CD8-positive, alpha-beta memory T cell (primary cell): Measurements from ENCODE around the gene FOXRED2. TPM values are rescaled to one million over a fixed set of nuclear protein-coding genes. Genes with fewer than 3 reads are reported as not detected.
"Not testable (repeated sequence)": the region's sequence is repeated elsewhere in the genome, so short reads cannot be mapped to it uniquely, and the experiment has no call there.

Experiments used
- CTCF ChIA-PET: fragments of 350-600 bp; sonication (Branson Sonifier 250); formaldehyde crosslinking; loops from one replicate; lab custom pipeline; 2021; ENCODE audit warnings: antibody characterized with exemption; lab: Charles Lee
- POLR2A ChIA-PET: fragments of 350-600 bp; sonication (Branson Sonifier 250); formaldehyde crosslinking; loops from one replicate; lab custom pipeline; 2021; ENCODE audit warnings: antibody characterized with exemption; lab: Charles Lee
- DNase-seq, 5 donors: peaks; one replicate each; pipeline versions ENCODE4 v3.0.0 to v3.0.0-alpha.2; 2020 to 2022; ENCODE audit warnings: mixed read lengths in 1 of 5
- H3K27ac ChIP-seq: one replicate; pipeline ENCODE4 v1.7.0; 2013; ENCODE audit warnings: low read depth, mild to moderate bottlenecking, low read length, moderate library complexity
- H3K27me3 ChIP-seq: 2 replicates; pipeline ENCODE4 v1.7.0; 2013; ENCODE audit warnings: low read length, mild to moderate bottlenecking; ENCODE audit not compliant: insufficient read depth, poor library complexity, severe bottlenecking
- H3K36me3 ChIP-seq: 2 replicates; pipeline ENCODE4 v1.7.0; 2013; ENCODE audit warnings: mild to moderate bottlenecking, low read length, moderate library complexity; ENCODE audit not compliant: insufficient read depth
- H3K4me1 ChIP-seq: 2 replicates; pipeline ENCODE4 v1.7.0; 2013; ENCODE audit warnings: mild to moderate bottlenecking, low read length, moderate library complexity; ENCODE audit not compliant: insufficient read depth
- H3K4me3 ChIP-seq: 2 replicates; pipeline ENCODE4 v1.7.0; 2013; ENCODE audit warnings: mild to moderate bottlenecking, low read length
- H3K9me3 ChIP-seq: 2 replicates; pipeline ENCODE4 v1.7.0; 2013; ENCODE audit warnings: mild to moderate bottlenecking, low read length
- H3K27ac Mint-ChIP-seq, 8 donors: one replicate each; pipeline ENCODE4 v1.8.0; 2020 to 2021; ENCODE audit warnings: mixed read lengths in 8 of 8, mild to moderate bottlenecking in 6 of 8, inconsistent platforms in 3 of 8, moderate library complexity in 3 of 8
- H3K27me3 Mint-ChIP-seq, 2 donors: one replicate each; pipeline ENCODE4 v1.8.0; 2020 to 2021; ENCODE audit warnings: mixed read lengths in 2 of 2, mild to moderate bottlenecking in 1 of 2, moderate library complexity in 1 of 2
- H3K36me3 Mint-ChIP-seq, 3 donors: one replicate each; pipeline ENCODE4 v1.8.0; 2020 to 2021; ENCODE audit warnings: mixed read lengths in 3 of 3, inconsistent platforms in 1 of 3, mild to moderate bottlenecking in 1 of 3
- H3K4me1 Mint-ChIP-seq, 3 donors: one replicate each; pipeline ENCODE4 v1.8.0; 2020 to 2021; ENCODE audit warnings: mixed read lengths in 3 of 3, inconsistent platforms in 1 of 3, mild to moderate bottlenecking in 1 of 3
- H3K4me3 Mint-ChIP-seq, 7 donors: one replicate each; pipeline ENCODE4 v1.8.0; 2020 to 2021; ENCODE audit warnings: mixed read lengths in 7 of 7, mild to moderate bottlenecking in 6 of 7, moderate library complexity in 4 of 7, inconsistent platforms in 2 of 7
- H3K9me3 Mint-ChIP-seq, 5 donors: one replicate each; pipeline ENCODE4 v1.8.0; 2020 to 2022; ENCODE audit warnings: mixed read lengths in 5 of 5, mild to moderate bottlenecking in 3 of 5, moderate library complexity in 2 of 5, inconsistent platforms in 1 of 5
- polyA plus RNA-seq: library from polyadenylated mRNA; unstranded; fragments of 300-500 nt; fragmentation: Illumina TruSeq; gene quantifications from one replicate; pipeline ENCODE4 v1.2.3, GENCODE V29; 2021
- total RNA-seq, 2 experiments: library from RNA; stranded (reverse); gene quantifications; one replicate each; pipeline ENCODE4 v1.2.3, GENCODE V29; 2021

Gene FOXRED2
- total and polyA plus RNA-seq, 3 experiments from 2014 or later = 1.8 to 27.6 (median 23.7) TPM

- CTCF ChIA-PET = interaction anchor here (0.8 to 1.9 kb wide), 2 partner anchors 34 to 74 kb away, joined by 3 to 4 read pairs; no protein-coding TSS in a partner anchor
- peaks cover 48 to 66% (median 54%) of the 10 kb centered on the region in 3 donors for H3K4me1 Mint-ChIP-seq
- DNase-seq, H3K27me3 ChIP-seq, H3K9me3 Mint-ChIP-seq, H3K36me3 Mint-ChIP-seq, H3K36me3 ChIP-seq, H3K4me3 ChIP-seq, H3K9me3 ChIP-seq, H3K27ac ChIP-seq, H3K27me3 Mint-ChIP-seq: not testable (repeated sequence)
- peak overlapping the region; percentile 70 to 89 (median 75) for H3K4me3 Mint-ChIP-seq
- peaks cover 54% of the 10 kb centered on the region for H3K4me1 ChIP-seq
- POLR2A ChIA-PET = interaction anchor here (1.3 kb wide), 1 partner anchor 121 kb away, joined by 7 read pairs; no protein-coding TSS in a partner anchor
- peak overlapping the region; percentile 89 to 99 (median 94) for H3K27ac Mint-ChIP-seq
These were observed 53.7 kb downstream of the FOXRED2 start for GRCh38 chr22:36452978-36453607.

DNA sequence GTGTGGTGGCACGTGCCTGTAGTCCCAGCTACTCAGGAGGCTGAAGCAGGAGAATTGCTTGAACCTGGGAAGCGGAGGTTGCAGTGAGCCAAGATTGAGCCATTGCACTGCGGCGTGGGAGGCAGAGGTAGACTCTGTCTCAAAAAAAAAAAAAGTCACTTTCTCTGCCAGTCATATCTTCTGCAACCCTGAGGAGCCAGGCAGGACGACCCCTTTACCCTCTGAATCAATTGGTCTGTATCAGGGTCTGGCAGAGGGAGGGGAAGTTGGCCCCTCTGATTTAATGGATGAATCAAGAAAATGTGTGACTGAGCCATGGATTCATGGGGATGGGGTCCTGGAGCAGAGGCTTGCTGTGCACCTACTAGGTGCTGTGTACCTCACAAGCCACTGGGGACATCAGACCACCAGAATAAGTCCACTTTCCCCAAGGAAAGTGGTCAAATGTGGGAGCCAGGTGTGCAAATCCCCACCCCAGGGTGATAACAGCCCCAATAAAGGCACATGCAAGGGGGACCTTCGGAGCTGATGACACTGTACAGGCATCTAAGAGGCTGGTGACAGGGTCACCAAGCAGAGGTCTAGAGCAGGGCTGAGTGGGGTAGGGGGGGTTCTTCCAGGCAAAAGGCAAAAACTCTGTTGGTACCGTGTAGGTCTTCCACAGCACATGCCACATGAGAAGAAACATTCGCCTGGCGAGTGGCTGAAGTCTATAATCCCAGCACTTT, 54.4 kb downstream of the FOXRED2 start:
- Mint-ChIP-seq H3K27ac (peak overlapping the region; percentile 91 to 99 (median 95)), H3K36me3 (no peaks in the 10 kb centered on the region), H3K9me3 (no peaks in the 10 kb centered on the region), H3K4me3 (peak overlapping the region; percentile 32 to 77 (median 70)), H3K4me1 (peaks cover 53 to 73% (median 59%) of the 10 kb centered on the region in 3 donors), H3K27me3 (peaks cover 0 to 2% of the 10 kb centered on the region in 2 donors)
- no peaks in the 10 kb centered on the region for H3K36me3 ChIP-seq
- no peaks in the 10 kb centered on the region for H3K27me3 ChIP-seq
- peak overlapping the region; percentile 51 for H3K27ac ChIP-seq
- peak in 1 of 5 donors; percentile 19 for DNase-seq
- no peaks in the 10 kb centered on the region for H3K9me3 ChIP-seq
- ChIA-PET CTCF (interaction anchor here (0.8 to 1.9 kb wide), 14 partner anchors 18 to 151 kb away, joined by 3 to 6 read pairs (median 4); no protein-coding TSS in a partner anchor), POLR2A (interaction anchor here (0.7 to 1.3 kb wide), 14 partner anchors 10 to 121 kb away, joined by 3 to 11 read pairs (median 4); partner anchors contain the start of genes EIF3D and MYH9)
- peaks cover 60% of the 10 kb centered on the region for H3K4me1 ChIP-seq
- H3K4me3 ChIP-seq = no peak overlapping the region

- Mint-ChIP-seq H3K4me3 (peak overlapping the region in 3 of 7 donors; percentile 32 to 67 (median 37)), H3K27ac (peak overlapping the region; percentile 91 to 99 (median 95)), H3K4me1 (peaks cover 47 to 73% (median 55%) of the 10 kb centered on the region in 3 donors)
- H3K27me3 Mint-ChIP-seq, H3K4me3 ChIP-seq, H3K9me3 ChIP-seq, H3K27me3 ChIP-seq, H3K36me3 Mint-ChIP-seq, H3K36me3 ChIP-seq, DNase-seq, H3K9me3 Mint-ChIP-seq: not testable (repeated sequence)
- CTCF ChIA-PET = interaction anchor here (0.9 to 1.9 kb wide), 10 partner anchors 15 to 211 kb away, joined by 3 to 6 read pairs (median 4); partner anchors contain the start of genes APOL2 and MYH9
- peaks cover 62% of the 10 kb centered on the region for H3K4me1 ChIP-seq
- peak overlapping the region; percentile 51 for H3K27ac ChIP-seq
- POLR2A ChIA-PET = interaction anchor here (1.3 kb wide), 1 partner anchor 86 kb away, joined by 6 read pairs; no protein-coding TSS in a partner anchor
These were observed 55.9 kb downstream of the FOXRED2 start for GRCh38 chr22:36450923-36451322.

DNA sequence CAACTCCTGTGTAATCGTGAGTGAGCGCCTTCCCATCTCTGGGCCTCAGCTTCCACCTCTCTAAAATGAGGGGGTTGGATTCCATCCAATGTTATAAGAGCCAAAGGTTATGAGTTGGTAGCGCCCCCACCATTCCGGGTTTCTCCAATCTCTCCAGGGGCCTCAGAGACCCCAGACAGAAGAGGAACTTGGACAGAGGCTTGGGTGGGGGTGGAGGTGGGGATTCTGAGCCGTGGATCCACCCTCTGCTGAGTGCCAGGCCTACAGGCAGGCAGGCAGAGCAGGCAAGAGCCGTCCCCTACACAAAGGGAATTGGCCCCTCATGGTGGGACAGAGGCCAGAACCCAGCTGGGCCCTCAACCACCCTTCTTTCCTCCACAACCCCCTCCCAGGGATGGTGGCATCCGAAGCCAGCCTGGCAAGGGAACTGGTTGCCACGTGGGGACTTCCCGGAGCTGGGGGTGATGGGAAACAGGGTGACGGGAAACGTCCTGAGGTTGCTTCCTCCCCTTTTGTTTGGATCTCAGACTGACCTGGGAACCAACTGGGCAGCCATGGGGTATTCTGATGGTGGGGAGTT, 57.2 kb downstream of the FOXRED2 start:
- Histone ChIP-seq H3K4me3 (no peak overlapping the region), H3K27ac (no peak overlapping the region), H3K4me1 (peaks cover 53% of the 10 kb centered on the region), H3K9me3 (no peaks in the 10 kb centered on the region), H3K36me3 (no peaks in the 10 kb centered on the region), H3K27me3 (no peaks in the 10 kb centered on the region)
- Mint-ChIP-seq H3K9me3 (no peaks in the 10 kb centered on the region), H3K4me1 (peaks cover 42 to 69% (median 48%) of the 10 kb centered on the region in 3 donors), H3K27ac (peak overlapping the region in 7 of 8 donors; percentile 54 to 97 (median 77)), H3K36me3 (no peaks in the 10 kb centered on the region), H3K4me3 (no peak overlapping the region), H3K27me3 (peaks cover 0 to 2% of the 10 kb centered on the region in 2 donors)
- DNase-seq = no peak
- CTCF ChIA-PET = interaction anchor here (1.2 kb wide), 1 partner anchor 21 kb away, joined by 3 read pairs; no protein-coding TSS in a partner anchor
- POLR2A ChIA-PET = no interaction called here

- Mint-ChIP-seq H3K27me3 (peaks cover 0 to 2% of the 10 kb centered on the region in 2 donors), H3K36me3 (no peaks in the 10 kb centered on the region), H3K4me1 (peaks cover 33 to 64% (median 39%) of the 10 kb centered on the region in 3 donors), H3K9me3 (no peaks in the 10 kb centered on the region), H3K4me3 (peak overlapping the region in 1 of 7 donors; percentile 41), H3K27ac (peak overlapping the region in 6 of 8 donors; percentile 56 to 97 (median 78))
- Histone ChIP-seq H3K4me1 (peaks cover 37% of the 10 kb centered on the region), H3K4me3 (no peak overlapping the region), H3K27ac (no peak overlapping the region), H3K27me3 (no peaks in the 10 kb centered on the region), H3K36me3 (no peaks in the 10 kb centered on the region), H3K9me3 (no peaks in the 10 kb centered on the region)
- CTCF ChIA-PET = interaction anchor here (0.8 to 2.2 kb wide), 3 partner anchors 9 to 43 kb away, joined by 3 to 5 read pairs (median 4); no protein-coding TSS in a partner anchor
- POLR2A ChIA-PET = no interaction called here
- DNase-seq = no peak
These were observed 59.2 kb downstream of the FOXRED2 start for GRCh38 chr22:36447632-36448031.

DNA sequence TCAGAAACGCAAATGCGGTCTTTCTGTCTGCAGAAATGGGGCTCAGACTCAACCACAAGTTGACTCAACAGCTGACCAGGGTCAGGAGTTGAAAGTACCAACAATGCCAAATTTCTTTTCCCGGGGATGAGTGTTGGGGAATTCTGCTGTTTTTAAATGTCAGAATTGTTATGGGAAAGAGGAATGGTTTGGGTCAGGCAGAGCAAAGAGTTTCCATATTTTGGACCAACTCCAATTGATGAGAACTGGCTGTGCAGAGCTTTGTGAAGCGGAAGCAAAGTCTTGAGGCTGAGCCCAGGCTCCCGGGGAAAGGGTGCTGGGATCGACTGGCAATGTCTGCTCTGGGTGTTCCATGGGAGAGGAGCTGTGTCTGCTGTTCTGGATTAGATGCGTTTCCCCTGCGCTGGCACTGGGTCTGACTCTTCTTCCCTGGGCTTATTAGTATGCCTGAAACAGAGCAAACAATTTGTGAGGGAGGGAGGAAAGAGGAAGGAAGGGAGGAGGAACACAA, 61.6 kb downstream of the FOXRED2 start:
- H3K27ac Mint-ChIP-seq = peak overlapping the region in 2 of 8 donors; percentile 15 to 73
- H3K4me1 Mint-ChIP-seq = peaks cover 18 to 46% (median 24%) of the 10 kb centered on the region in 3 donors

GRCh38 chr22:36443198-36443770, 63.6 kb downstream of the FOXRED2 start:
- ChIA-PET POLR2A (interaction anchor here (1.3 kb wide), 1 partner anchor 8 kb away, joined by 3 read pairs; no protein-coding TSS in a partner anchor), CTCF (no interaction called here)
- Mint-ChIP-seq H3K36me3 (no peaks in the 10 kb centered on the region), H3K27me3 (no peaks in the 10 kb centered on the region), H3K4me3 (no peak overlapping the region), H3K4me1 (peaks cover 14 to 31% (median 24%) of the 10 kb centered on the region in 3 donors), H3K27ac (no peak overlapping the region), H3K9me3 (no peaks in the 10 kb centered on the region)
- Histone ChIP-seq H3K27ac (no peak overlapping the region), H3K27me3 (no peaks in the 10 kb centered on the region), H3K36me3 (no peaks in the 10 kb centered on the region), H3K9me3 (no peaks in the 10 kb centered on the region), H3K4me3 (no peak overlapping the region), H3K4me1 (peaks cover 18% of the 10 kb centered on the region)
- no peak for DNase-seq

More for the DNA sequence above, 61.6 kb downstream of the FOXRED2 start:
- Histone ChIP-seq H3K27me3 (no peaks in the 10 kb centered on the region), H3K27ac (no peak overlapping the region), H3K36me3 (no peaks in the 10 kb centered on the region), H3K4me1 (peaks cover 19% of the 10 kb centered on the region), H3K9me3 (no peaks in the 10 kb centered on the region), H3K4me3 (no peak overlapping the region)
- Mint-ChIP-seq H3K4me3 (peak overlapping the region in 1 of 7 donors; percentile 9), H3K27me3 (no peaks in the 10 kb centered on the region), H3K9me3 (no peaks in the 10 kb centered on the region), H3K36me3 (no peaks in the 10 kb centered on the region)
- CTCF ChIA-PET = no interaction called here
- POLR2A ChIA-PET = interaction anchor here (0.7 kb wide), 1 partner anchor 83 kb away, joined by 3 read pairs; no protein-coding TSS in a partner anchor
- DNase-seq = no peak
